Activated T-cell treated with anti-CD3 and anti-CD28 coated beads, Interleukin-2, amount 50 U/mL, for 4 hours (primary cell): ENCODE data around the gene DIS3L. TPM values are rescaled to one million over a fixed set of nuclear protein-coding genes. Genes with fewer than 3 reads are reported as not detected.
"Not testable (repeated sequence)": the region's sequence is repeated elsewhere in the genome, so short reads cannot be mapped to it uniquely, and the experiment has no call there.

Source experiments
- ATAC-seq, 2 donors: fragments of 200-7000 bp; cut with Tn5 transposase; one replicate each; pipeline ENCODE4 v1.10.0; 2021
- DNase-seq: peaks from one replicate; pipeline ENCODE4 v3.0.0-alpha.2; 2020
- H3K27me3 Mint-ChIP-seq: one replicate; pipeline ENCODE4 v1.8.0; 2021; ENCODE audit warnings: low read depth, mixed read lengths
- H3K36me3 Mint-ChIP-seq: one replicate; pipeline ENCODE4 v1.8.0; 2022; ENCODE audit warnings: mixed read lengths; ENCODE audit not compliant: insufficient read depth
- H3K4me1 Mint-ChIP-seq: one replicate; pipeline ENCODE4 v1.8.0; 2021; ENCODE audit warnings: low read depth, mixed read lengths
- H3K4me3 Mint-ChIP-seq: one replicate; pipeline ENCODE4 v1.8.0; 2021; ENCODE audit warnings: mild to moderate bottlenecking, moderate library complexity, mixed read lengths
- H3K9me3 Mint-ChIP-seq: one replicate; pipeline ENCODE4 v1.8.0; 2021; ENCODE audit warnings: mixed read lengths
- total RNA-seq, 3 donors: library from RNA; stranded (reverse); gene quantifications; one replicate each; pipeline ENCODE4 v1.2.1, GENCODE V29; 2021

Gene DIS3L
- total RNA-seq, 3 donors from 2014 or later: 22.7 to 32.1 (median 26.3) TPM

GRCh38 chr15:66378814-66379430 is 85.6 kb downstream of the DIS3L start:
- H3K4me1 Mint-ChIP-seq: no peaks in the 10 kb centered on the region
- no peak for ATAC-seq
- DNase-seq: no peak
- H3K9me3 Mint-ChIP-seq: peaks cover 3% of the 10 kb centered on the region
- no peaks in the 10 kb centered on the region for H3K36me3 Mint-ChIP-seq
- no peaks in the 10 kb centered on the region for H3K27me3 Mint-ChIP-seq
- H3K4me3 Mint-ChIP-seq: no peak overlapping the region

GRCh38 chr15:66381376-66381775 is 88.0 kb downstream of the DIS3L start:
- not testable (repeated sequence) for ATAC-seq, H3K27me3 Mint-ChIP-seq, H3K36me3 Mint-ChIP-seq, H3K4me3 Mint-ChIP-seq, DNase-seq, H3K9me3 Mint-ChIP-seq, H3K4me1 Mint-ChIP-seq

Other genes starting within 250 kb of the DIS3L start
- gene MEGF11, start 39.8 kb upstream of the DIS3L start, total RNA-seq: not detected
- 10 to 100 TPM; 63.8 to 79.6 (median 69.3) TPM for gene TIPIN, start 63.1 kb downstream of the DIS3L start, total RNA-seq
- 10 to 100 TPM; 71.8 to 77.6 (median 75.3) TPM for gene MAP2K1, start 93.3 kb downstream of the DIS3L start, total RNA-seq
- 10 to 100 TPM; 45.2 to 59.9 (median 53.3) TPM for gene SNAPC5, start 204.2 kb downstream of the DIS3L start, total RNA-seq
- gene RPL4, start 211.3 kb downstream of the DIS3L start, total RNA-seq: 1,000 to 10,000 TPM; 4,816 to 5,229 (median 5,007) TPM
- 10 to 100 TPM; 32.5 to 35.0 (median 32.8) TPM for gene ZWILCH, start 211.8 kb downstream of the DIS3L start, total RNA-seq